HG03575 (cell line): ENCODE data around the gene UQCRC2.
"Not testable (repeated sequence)": the region's sequence is repeated elsewhere in the genome, so short reads cannot be mapped to it uniquely, and the experiment has no call there.

Source experiments
- ATAC-seq: cut with Tn5 transposase; IDR thresholded peaks from one replicate; pipeline ENCODE4 v1.9.1; 2021; ENCODE audit not compliant: unreplicated experiment, insufficient number of reproducible peaks, low FRiP score; ENCODE audit errors: extremely low read depth

The UQCRC2 gene

DNA sequence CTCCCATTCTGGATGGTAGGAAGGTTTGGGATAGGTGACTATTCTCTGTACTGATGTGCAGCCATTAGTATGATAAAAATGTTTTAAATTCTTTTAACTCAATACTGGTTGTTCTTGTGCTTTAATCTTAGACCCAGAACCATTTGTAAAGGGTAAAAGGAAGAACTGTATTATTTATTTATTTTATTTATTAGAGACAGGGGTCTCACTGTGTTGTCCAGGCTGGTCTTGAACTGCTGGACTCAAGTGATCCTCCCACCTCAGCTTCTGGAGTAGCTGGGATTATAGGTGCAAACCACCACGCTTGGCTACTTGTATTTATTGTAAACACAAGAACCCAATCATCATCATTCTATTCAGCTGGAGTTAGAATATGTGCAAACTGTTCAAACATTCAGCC lies 52.6 kb downstream of the UQCRC2 start:
- ATAC-seq: no peak

DNA sequence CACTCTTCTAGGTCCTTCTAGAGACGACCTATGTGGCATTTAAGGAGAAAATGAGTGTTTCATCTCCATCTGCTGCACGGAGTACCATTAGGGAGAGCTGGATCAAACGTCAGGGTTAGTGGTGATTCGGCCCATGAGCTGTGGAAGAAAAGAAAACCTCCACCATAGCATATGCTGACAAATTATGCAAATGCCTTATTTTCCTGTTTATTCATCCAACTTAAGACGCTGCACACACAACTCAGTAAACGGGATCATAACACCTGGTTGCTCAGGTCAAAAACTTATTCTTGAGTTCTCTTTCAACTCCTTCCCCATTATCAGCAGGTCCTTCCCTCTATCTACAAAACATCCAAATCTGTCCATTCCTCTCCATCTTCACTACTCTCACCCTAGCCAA lies 53.5 kb downstream of the UQCRC2 start:
- no peak for ATAC-seq

DNA sequence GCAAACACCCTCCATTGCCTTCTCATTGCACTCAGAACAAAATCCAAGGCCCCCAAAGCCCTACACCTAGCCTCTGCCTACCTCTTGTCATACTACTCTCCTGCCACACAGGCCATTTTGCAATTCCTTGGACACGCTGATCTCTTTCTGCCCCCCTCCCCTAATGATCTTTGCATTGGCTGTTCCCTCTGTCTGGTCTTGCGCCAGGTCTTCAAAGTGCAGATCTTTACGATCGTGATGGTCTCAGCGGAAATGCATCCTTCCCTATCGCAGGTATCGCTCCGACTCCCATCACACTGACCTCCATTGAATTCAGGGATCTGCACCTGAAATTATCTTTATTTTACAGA lies 54.0 kb downstream of the UQCRC2 start:
- no peak for ATAC-seq

DNA sequence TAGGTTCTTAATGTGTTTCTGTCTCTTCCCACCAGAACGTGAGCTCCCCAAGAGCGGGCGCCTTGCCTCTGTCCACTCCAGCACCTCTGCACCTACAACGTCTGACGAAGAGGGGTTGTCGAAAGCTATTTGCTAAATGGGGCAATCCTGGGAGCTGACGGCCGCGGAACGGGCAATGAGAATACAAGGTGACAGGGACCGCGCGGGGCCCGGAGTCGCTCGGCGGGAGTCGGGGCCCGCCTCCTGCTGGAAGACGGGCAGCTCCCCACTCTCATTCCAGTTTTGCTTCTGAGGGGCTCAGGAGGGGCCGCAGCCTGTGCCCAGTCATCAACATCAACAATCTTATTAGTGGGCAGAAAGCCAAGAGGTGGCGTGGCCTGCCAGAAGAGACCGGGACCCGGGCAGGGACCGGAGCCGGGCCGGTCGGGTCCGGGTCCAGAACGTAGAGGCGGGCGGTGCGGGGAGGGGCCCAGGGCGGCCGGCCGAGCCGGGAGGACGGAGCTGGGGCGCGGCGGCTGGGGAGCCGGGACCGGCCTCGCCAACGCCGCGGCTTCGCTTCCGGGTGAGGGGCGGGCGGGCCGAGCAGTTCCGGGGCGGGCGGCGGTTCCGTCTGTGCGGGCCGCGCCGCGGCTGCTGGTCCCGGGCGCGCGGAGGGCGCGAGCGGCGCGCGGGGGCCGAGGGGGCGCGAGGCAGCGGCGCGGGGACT lies 54.5 kb downstream of the UQCRC2 start, which contains the start of gene MOSMO:
TSS of gene MOSMO (plus strand) at position 603 of the 706 bp plus-strand sequence. CDS start 191 bp downstream, outside the sequence.
- no peak for ATAC-seq

DNA sequence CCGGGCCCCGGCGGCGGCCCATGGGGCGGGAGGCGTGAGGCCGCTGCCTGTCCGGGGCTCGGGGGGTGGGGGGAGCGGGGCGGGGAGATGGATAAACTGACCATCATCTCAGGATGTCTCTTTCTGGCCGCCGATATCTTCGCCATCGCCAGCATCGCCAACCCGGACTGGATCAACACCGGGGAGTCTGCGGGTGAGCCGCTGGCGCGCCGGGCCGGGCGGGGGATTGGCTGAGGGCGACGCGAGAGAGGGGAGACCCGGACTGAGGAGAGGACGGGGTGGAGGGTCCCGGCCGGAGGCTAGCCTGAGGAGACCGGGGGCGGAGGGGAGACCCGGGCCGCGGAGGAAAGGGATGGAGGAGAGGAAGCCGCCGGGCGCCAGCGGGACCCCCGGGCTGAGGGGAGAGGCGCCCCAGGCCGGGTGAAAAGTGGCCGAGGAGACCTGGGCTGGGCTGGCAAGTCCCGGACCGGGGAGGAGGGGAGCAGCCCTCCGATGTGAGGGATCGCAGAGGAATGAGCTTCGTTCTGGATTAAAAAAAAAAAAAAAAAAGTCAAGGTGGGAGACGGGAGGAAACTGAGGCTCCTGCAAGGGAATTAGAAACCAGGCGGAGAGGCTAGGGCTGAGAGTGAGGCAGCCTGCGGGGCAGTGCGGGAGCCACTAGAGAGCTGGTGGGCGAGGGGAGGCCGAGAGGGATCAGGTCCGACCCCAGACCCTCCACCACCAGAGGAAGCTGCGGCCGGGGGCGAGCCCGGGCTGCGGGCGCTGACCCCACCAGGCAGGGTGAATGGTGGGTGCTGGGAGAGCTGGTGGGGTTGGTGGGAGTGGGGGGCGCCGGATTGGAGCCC lies 55.3 kb downstream of the UQCRC2 start:
- no peak for ATAC-seq

DNA sequence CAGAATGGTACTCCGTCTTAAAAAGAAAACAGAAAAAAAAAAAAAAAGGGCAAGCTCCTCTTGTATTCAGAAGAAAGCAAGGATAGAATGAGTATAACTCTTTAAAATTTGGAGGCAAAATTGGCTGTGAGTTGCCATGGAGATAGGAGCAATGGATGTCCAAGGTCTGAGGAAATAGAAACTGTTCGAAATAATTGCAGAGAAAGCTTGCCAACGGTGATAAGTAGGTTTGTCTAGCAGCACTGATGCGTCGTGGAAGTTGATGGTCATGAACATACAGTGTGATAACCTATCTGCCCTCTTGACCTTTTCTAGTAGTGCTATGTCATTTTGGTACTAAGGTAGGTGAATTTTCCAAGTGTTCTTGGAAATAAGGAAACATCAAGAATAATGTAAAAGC lies 57.7 kb downstream of the UQCRC2 start:
- ATAC-seq: no peak

DNA sequence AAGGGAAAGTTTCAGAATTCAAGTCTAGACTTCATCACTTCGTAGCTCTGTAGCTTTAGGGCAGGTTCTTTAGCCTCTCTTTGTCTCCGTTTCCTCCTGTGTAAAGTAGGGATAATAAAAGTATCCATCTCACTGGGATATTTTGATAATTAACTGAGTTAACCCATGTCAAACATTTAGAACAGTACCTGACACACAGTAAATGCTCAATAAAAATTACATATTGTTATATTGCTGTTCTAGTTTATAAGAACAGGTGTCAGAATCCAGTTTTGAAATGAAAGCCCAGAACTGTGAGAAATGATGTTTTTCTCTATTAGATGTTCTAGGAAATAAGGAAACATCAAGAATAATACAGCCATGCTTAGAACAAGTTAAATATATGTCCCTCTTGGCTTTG lies 59.1 kb downstream of the UQCRC2 start:
- no peak for ATAC-seq

DNA sequence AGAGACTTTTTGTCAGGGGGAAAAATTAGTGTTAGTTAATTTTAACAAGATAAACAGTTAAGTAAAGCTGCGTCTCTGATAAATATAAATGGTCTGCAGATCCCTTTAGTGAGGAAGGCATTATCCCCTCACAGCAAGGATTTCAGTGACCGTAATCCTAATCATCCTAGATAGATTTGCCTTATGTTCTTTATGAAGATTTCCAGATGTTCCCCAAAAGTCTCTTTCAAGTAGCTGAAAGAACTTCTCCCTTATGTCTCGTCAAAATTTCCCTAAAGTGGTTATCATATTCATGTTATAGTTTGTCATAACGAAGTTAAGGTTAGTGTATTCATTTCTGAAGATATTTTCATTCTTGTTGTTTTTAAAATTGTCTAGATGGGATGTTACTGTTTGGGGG lies 60.3 kb downstream of the UQCRC2 start:
- ATAC-seq: no peak

DNA sequence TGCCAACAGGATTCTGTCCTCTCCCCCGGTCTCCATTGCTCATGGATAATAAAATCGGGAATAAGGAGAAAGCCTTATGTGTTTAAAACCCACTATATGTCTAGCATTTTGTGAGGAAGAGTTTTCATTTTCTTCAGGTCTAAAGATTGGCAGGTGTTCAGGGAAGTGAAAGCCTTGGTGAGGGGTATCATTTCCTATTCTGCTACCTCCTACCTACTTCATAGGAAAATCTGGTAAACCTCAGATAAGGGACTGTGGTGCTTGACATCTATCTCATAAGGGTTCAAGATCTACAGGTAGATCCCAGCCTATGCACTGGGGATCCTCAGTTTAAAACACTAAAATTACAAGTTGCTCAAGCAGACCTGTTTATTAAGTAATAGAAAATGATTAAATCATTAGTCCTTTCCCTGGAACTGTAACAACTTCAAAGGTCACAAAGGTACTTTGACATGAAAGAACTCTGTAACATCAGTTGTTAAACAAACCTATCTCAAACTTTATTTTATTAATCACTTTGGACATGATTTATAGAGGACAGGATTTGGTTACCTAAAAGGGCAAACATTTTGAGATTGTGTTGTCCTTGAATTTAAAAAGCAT lies 61.2 kb downstream of the UQCRC2 start:
- ATAC-seq: no peak

DNA sequence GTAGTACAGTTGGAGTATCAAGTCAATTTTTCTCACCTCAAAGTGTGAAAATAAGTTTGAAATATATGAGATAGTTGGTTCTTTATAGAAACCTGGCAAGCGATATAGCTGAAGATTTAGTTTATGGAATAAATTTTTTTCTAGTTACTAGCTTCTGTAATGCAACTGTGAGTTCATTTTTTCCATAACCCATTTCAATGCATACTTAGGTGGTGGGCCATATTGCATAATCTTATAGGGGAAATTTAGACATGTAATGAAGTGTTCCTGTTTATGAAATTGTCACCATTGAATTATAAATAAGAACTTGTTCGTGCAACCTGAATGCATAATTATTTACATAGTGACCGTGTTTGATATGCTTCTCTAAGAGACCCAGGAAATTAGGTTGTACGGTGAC lies 63.8 kb downstream of the UQCRC2 start:
- ATAC-seq: no peak

DNA sequence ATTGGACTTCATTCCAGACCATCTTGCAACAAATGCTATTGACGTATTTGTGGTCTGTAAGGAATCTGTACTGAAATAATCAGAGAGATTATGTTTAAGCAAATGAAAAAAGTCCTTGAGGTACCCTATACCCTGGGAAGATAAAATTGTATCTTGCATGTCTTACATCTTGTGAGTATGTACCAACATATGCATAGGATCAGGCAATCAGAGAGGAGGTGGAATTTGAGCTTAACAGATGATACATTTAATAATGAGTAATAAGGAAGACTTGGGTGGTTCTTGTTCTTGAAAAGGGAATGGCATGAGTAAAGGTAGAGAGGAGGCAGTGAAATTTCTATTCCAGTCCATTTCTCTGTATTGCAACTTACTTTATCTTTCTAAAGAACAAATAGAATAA lies 65.4 kb downstream of the UQCRC2 start:
- no peak for ATAC-seq

DNA sequence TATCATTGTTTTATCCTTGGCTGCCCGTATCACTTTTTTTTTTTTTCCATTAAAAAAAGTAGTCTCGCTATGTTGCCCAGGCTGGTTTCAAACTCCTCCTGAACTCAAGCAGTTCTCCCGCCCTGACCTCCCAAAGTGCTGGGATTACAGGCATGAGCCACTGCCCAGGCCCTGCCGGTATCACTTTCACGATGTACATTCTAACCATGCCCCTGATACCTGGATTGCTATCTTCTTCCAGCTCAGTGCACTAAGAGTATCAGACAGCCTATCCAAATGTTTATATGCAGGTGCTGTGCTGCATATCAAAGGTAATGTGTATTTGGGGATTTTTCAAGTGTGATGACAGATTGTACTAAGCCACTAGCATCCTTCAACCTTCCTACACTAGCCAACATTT lies 69.0 kb downstream of the UQCRC2 start:
- ATAC-seq: no peak

DNA sequence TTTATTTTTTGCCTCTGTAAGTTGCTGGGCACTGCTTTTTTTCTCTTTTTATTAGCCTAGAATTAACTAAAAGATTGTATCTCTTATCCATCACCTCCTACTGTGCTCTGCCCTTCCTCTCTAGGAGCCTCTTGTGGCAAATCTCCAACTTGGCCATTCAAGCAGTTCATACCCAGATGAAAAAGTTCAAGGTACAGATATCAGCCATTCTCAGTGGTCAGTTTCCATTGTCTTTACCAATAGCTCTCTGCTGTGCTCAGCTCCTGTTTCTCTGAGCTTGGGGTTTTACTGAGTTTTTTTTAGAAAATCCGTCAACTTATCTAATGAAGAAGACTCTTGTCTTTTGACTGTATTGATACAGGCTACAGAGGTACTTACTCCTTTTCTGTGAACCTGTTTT lies 70.3 kb downstream of the UQCRC2 start:
- ATAC-seq: no peak

DNA sequence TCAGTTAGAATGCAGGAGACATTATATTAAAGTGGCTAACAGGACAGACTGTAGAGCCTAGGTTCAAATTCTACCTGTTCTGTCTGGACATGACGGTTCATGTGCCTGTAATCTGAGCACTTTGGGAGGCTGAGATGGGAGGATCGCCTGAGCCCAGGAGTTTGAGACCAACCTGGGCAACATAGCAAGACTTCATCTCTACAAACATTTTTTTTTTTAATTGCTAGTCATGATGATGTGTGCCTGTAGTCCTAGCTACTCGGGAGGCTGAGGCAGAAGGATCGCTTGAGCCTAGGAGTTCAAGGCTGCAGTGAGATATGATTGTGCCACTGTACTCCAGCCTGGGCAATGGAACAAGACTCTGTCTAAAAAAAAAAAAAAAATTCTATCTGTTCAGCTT lies 71.6 kb downstream of the UQCRC2 start:
- ATAC-seq: not testable (repeated sequence)

DNA sequence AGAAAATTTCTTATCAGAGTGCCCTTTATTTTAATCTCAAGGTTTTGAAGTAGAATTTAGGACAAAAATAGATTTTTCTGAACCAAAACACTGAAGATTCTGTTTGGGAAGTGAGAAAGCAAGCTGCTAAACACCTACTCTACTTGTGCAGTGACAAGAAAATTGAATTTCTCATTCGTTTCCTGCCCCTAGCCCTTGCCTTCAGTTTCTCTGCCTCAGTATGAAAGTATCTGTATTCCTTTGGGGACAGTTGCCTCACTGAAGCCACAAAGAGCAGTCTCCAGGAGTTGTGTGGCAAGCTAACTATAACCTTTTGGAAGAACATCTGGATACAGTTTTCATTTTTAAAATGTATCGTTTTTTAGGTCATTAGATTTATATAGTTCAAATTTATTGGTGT lies 74.5 kb downstream of the UQCRC2 start:
- no peak for ATAC-seq

DNA sequence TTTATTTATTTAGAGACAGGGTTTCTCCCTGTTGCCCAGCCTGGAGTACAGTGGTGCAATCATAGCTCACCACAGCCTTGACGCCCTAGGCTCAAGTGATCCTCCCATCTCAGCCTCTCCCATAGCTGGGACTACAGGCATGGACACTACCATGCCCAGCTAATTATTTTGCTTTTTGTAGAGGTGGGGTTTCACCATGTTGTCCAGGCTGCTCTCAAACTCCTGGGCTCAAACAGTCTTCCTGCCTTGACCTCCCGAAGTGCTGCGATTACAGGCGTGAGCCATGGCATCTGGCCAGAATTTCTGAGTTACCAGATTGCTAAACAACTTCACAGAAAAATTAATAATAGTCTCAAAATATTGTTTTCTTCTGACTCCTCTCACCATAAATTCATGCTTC lies 76.5 kb downstream of the UQCRC2 start:
- no peak for ATAC-seq

DNA sequence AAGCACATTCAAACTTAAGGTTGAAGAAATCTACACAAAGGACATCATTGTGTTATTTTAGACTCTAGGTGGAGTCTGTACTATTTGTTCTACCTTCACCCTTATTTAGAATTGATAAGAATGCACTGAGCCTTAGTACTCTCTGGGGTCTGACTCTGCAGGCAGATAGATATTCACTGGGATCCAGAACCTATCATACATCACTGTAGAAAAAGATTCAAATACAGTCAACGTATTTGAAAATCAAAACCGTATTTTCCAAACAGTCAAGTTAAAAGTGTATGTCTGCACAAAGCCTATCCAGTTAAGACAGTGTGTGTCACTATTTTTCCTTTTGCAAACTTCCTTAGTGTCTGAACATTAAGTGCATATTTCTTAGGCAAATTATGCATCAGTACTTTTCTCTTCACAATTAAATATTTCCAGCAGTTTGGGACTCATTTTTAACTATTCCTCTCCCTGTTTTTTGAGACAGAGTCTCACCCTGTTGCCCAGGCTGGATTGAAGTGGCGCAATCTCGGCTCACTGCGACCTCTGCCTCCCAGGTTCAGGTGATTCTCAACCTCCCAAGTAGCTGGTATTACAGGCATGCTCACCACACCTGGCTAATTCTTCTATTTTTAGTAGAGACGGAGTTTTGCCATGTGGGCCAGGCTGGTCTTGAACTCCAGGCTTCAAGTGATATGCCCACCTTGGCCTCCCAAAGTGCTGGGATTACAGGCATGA lies 77.1 kb downstream of the UQCRC2 start:
- no peak for ATAC-seq

DNA sequence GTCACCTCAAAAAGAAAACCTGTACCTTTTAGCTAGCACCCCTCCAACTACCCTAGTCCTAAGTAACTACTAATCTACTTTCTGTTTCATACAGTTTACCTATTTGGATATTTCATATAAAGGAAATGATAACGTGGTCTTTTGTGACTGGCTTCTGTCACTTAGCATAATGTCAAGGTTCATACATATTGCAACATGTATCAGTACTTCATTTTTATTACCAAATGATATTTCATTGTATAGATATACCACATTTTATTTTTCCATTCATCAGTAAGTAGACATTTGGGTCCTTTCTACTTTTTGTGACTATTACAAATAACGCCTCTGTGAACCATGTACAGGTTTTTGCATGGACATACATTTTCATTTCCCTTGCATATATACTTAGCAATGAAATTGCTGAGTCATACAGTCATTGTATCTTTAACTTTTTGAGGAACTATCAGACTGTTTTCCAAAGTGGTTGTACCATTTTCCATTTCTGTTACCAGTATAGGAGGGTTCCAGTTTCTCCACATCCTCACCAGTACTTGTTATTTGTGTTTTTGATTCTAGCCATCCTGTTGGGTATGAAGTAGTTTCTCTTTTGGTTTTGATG lies 78.4 kb downstream of the UQCRC2 start:
- ATAC-seq: no peak
